Embryonic facial prominence (tissue), 1 donor: ENCODE data around the gene CLEC18A.
"Not testable (repeated sequence)": the region's sequence is repeated elsewhere in the genome, so short reads cannot be mapped to it uniquely, and the experiment has no call there.

ENCODE experiments used
- DNase-seq: peaks from one replicate; pipeline ENCODE4 v3.0.0-alpha.2; 2016; ENCODE audit errors: extremely low spot score

The CLEC18A gene

GRCh38 chr16:69951017-69951671, at the start of gene CLEC18A:
Gene CLEC18A, plus strand, starts transcription at chr16:69951334. Its CDS starts 33 bp downstream, at chr16:69951367.
- DNase-seq: not testable (repeated sequence)

GRCh38 chr16:69903865-69904415, 47.2 kb upstream of the CLEC18A start:
- DNase-seq: no peak

GRCh38 chr16:69904495-69905170, 46.5 kb upstream of the CLEC18A start:
- DNase-seq: no peak

DNA sequence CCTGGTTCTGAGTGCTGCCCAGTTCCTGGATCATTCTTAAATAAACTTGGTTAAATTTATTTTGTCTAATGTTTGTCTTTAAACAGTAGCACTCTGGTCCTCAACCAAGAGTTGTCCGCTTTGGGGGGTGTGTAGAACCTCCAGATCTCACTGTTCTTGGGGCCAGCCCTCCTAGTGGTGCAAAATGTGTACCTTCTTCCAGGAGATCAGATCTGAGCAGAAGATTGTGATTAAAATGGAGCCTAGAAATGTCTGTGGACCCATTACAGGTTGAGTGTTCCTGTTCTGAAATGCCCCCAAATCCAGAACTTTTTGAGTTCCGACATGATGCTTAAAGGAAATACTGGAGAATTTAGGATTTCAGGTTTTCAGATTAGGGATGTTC, 46.0 kb upstream of the CLEC18A start:
- no peak for DNase-seq

DNA sequence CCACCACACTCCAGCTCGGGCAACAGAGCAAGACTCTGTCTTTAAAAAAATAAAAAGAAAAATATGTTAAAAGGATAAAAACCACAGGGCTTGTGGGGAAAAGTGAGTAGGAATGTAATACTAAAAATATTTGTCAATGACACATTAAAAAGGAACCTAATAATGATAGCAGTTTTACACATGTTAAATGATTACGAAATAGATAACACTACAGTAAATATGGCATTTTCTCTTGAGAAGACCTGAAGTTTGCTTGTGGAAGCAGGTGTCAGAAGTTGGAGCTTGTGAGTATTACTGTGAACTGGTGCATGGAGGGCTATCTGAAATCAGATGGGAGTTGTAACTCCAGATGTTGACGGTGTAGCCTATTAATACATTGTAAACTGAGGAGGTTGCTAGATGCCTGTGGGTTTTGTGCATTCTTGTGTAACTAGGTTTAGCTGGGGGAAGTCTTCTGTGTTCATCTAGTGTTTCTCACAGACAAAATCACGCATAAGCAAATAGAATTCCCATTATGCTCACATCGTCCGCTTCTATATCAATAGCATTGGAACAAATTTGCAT, 44.2 kb upstream of the CLEC18A start:
- no peak for DNase-seq

- DNase-seq: no peak
These were observed 42.1 kb upstream of the CLEC18A start for GRCh38 chr16:69909043-69909442.

DNA sequence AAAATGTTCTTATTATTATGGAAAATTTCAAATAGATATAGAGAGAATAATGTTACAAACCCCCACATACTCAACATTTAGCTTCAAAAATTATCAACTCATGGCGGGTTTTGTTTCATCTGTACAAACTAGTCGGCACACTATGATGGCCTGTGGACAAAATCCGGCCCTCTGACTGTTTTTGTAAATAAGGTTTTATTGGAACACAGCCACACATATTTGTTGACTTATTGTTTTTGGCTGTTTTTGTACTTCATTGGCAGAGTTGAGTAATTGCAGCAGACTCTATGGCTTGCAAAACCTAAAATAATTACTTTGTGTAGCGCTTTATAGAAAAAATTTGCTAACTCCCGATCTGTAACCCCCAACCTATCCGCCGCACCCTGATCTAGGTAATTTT, 41.4 kb upstream of the CLEC18A start:
- DNase-seq: no peak

- no peak for DNase-seq
These were observed 40.2 kb upstream of the CLEC18A start for GRCh38 chr16:69910964-69911363.

DNA sequence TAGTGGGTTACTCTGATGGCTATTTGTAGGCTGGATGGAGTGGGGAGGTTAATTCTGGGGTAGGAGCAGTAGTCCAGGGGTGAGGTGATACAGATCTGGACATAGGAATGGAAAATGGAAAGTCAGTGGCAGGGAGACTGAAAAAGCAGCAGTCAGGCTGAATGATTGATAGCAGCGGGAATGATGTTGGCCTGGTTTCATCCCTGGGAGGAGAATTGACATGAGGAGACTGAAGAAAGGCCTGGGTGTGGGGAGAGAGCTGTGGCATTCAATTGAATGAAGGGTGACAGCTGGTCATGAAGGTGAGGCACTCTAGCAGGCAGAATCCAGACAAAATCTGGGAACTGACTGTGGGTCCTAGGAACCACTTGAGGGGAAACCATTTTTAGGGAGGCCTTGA, 34.7 kb upstream of the CLEC18A start:
- DNase-seq: no peak

- no peak for DNase-seq
These were observed 33.8 kb upstream of the CLEC18A start for GRCh38 chr16:69917311-69917710.

- DNase-seq: peak; percentile 39
These were observed 33.4 kb upstream of the CLEC18A start for GRCh38 chr16:69917739-69918138.

DNA sequence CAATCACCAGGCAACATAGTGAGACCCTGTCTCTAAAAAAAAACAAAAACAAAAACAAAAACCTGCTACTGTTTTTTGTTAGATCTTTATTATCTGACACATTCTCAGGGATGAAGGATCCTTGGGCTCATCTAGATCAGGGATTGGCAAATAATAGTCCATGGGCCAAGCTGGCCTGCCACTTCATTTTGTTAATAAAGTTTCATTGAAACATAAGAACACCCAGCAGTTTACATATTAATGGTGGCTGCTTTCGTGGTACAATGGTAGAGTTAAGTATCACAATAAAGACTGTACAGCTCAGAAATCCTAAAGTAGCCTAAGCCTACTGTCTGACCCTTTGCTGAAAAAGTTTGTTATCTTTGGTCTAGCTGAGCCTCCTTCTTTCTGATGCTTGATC, 32.9 kb upstream of the CLEC18A start:
- DNase-seq: no peak

DNA sequence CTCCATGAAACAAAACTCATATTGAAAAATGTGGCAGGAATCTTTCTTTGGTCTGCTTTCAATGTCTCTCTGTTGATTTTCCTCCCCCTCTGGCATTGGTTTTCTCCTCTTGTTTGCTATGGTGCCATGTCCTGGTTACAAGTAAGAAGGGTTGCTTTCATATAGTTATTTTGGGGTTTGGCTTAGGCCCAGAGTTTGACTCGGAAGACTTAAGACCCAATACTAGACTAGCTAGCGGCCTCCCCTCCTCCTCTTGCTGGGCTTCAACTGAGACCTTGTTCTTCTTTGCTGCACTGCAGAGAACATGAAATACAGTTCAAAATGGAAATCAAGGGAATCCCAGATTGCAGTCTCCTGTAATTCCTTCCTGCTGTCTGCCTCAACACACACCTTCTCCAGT, 30.0 kb upstream of the CLEC18A start:
- peak; percentile 75 for DNase-seq

DNA sequence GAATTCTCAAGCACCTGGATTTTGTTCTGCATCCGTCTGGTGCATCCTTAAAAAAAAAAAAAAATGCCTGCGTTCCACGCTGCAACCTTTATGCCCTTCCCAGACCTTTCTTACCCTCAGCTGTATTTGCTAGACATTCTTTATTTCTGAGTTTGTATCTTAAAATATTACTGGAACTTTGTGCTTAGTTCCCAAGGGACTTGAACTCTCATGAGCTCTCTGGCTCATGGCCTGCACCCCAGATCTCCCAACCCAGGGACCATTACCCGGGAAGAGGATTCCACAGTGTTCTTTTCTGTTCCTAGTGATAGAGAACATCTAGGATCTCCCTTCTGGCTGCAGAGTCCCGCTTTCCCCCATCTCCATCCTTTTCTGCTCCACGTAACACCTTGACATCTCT, 28.9 kb upstream of the CLEC18A start:
- no peak for DNase-seq

- no peak for DNase-seq
These were observed 26.9 kb upstream of the CLEC18A start for GRCh38 chr16:69924041-69924775.

DNA sequence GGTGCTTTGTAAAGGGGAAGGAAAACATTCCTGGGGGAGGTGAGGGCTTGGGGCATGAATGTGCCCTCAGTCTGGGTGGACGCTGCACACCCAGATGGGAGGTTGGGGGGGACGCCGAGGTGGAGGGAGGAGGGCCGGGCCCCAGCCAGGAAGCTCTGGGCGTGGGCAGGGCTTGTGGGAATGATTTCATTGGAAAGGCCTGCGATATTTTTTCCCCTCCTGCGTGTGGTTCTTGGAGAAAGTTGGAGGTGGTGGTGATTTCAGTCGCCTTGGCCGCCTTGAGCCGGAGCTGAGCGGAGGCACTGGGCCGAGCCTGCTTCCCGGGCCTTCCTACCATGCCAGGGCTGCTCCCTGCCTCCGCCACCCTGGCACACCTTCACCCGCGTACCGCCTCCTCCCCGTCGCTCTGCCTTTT, 26.4 kb upstream of the CLEC18A start:
- DNase-seq: peak; percentile 68

DNA sequence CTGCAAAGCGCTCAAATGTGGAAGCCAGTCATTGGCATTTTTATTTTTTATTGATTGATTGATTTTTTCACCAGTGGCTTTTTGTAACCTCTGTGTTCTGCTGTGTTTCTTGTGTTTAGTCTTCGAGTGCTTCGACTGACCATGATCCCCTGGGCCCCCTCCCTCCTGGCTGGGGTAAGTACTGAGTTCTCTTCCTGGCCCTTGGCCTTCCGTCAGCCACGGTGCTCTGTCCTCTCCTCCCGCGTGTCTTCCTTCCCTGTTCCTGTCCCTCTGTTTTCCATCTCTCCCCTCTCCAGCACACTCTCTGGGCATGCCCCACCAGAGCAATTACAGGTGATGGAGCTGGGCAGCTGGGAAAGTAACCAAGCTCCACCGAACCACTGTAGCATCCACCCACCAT, 25.8 kb upstream of the CLEC18A start:
- DNase-seq: no peak

GRCh38 chr16:69926241-69926640, 24.9 kb upstream of the CLEC18A start:
- DNase-seq: no peak

DNA sequence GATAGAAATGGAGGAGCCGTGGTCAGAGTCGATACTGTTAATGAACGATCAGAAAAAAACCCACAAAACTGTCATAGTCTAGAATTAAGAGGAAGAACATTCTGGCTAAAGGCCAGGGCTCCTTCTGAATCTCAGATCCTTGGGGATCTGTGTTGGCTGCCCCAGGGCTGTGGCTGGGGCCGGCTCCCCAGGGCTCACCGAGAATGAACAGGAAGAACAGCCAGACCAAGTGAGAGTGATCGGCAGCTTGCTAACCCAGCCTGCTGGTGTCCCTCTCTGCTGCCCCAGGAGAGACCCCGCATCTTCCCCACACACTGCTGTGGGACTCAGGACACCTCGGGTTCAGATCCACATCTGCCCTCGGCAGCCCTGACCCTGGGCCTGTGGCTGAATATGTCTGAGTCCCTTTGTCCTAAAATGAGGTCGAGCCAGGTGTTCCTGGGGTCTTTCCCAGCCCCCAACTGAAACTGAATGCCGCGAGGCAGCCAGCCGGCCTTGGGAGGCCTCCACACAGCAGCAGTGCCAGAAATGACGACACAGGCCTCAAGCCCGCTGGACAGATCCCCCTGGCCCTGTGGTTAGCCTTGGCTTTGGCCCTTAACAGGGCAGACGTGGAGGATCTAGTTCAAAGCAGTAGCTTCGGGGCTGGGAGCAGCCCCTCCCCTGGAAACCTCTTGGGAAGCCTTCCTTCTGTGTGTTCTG, 23.9 kb upstream of the CLEC18A start:
- no peak for DNase-seq

DNA sequence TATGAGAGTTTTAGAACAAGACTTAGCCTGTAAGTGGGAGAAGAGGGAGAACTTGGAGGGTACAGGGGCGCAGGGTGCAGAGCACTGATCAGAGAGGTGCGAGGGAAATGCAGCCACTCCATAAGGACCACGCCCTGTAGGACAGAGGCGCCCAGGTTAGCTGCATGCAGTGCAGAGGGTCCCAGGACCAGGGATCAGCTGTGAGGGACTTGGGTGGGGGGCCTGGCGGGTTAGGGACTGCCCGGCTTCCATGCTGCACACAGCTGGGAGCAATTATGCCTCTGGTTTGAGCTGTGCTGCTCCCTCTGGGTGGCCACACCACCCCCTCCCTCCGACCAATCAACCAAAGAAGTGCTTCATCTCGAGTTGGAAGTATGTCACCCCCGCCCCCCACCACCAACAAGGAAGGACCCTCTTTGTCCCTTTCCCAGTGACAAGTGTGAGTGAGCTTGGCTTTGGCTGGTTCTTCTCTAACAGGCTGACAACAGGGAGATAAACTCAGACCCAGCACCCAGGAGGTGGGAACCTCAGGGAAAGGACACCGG, 22.2 kb upstream of the CLEC18A start:
- no peak for DNase-seq

DNA sequence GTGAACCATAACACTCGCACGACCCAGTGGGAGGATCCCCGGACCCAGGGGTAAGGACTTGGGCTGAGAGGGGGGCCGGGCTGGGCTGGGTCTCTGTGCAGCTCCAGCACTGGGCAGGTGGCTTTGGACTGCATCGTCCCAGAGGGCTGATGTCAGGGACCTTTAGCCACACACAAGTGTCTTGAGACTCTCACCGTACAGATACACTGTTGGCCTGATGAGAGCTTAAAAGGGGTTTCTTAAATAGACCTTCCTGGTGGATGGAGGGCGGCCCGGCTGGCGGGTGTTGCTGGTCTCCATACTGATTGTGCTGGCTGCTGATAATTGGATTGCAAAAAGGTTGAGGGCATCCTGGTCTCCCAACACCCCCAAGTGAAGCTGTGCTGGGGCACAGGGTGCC, 21.7 kb upstream of the CLEC18A start:
- DNase-seq: no peak
